ENCODE measurements around the gene MTCH1.

DNA sequence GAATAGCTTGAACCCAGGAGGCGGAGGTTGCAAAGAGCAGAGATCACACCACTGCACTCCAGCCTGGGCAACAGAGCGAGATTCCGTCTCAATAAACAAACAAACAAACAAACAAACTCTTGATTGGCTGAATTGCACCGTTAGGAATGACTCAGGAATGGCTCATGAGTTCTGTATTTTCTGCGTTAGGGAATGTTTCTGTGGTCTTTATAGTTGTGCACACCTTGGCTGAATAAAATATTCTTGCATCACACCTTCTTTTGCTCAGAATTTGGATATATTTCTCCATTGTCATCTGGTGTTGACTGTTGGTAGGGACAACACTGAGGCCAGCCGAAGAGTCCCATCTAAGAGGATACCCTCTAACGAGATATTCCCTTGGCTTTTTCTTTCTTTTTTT, 51.1 kb downstream of the MTCH1 start:
- TF ChIP-seq, protein P1, sequence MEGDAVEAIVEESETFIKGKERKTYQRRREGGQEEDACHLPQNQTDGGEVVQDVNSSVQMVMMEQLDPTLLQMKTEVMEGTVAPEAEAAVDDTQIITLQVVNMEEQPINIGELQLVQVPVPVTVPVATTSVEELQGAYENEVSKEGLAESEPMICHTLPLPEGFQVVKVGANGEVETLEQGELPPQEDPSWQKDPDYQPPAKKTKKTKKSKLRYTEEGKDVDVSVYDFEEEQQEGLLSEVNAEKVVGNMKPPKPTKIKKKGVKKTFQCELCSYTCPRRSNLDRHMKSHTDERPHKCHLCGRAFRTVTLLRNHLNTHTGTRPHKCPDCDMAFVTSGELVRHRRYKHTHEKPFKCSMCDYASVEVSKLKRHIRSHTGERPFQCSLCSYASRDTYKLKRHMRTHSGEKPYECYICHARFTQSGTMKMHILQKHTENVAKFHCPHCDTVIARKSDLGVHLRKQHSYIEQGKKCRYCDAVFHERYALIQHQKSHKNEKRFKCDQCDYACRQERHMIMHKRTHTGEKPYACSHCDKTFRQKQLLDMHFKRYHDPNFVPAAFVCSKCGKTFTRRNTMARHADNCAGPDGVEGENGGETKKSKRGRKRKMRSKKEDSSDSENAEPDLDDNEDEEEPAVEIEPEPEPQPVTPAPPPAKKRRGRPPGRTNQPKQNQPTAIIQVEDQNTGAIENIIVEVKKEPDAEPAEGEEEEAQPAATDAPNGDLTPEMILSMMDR (IDR thresholded peaks at IDR 0.05; ENCODE audit: low read length) = no peak
- no peak for TF ChIP-seq EZH2 (IDR thresholded peaks at IDR 0.05; ENCODE audit: borderline replicate concordance, low read length)

Measured in OCI-LY1 (cell line).